Neuronal stem cell (in vitro differentiated cells): ENCODE results near the gene MUC5B.

ENCODE experiments used
- DNase-seq: peaks from one replicate; pipeline ENCODE4 v3.0.0-alpha.2; 2013; ENCODE audit warnings: low spot score
- H2AFZ ChIP-seq: one replicate; pipeline ENCODE4 v1.6.1; 2013; ENCODE audit warnings: mild to moderate bottlenecking, low read length, inconsistent platforms
- H2AK5ac ChIP-seq: 2 replicates; pipeline ENCODE4 v1.6.1; 2013; ENCODE audit warnings: low read depth, mild to moderate bottlenecking, inconsistent platforms, low read length, moderate library complexity, mixed read lengths
- H2BK120ac ChIP-seq: 2 replicates; pipeline ENCODE4 v1.6.1; 2013; ENCODE audit warnings: low read depth, mild to moderate bottlenecking, inconsistent platforms, low read length, moderate library complexity, mixed read lengths
- H2BK12ac ChIP-seq: one replicate; pipeline ENCODE4 v1.6.1; 2013; ENCODE audit warnings: low read length, inconsistent platforms
- H2BK15ac ChIP-seq: 2 replicates; pipeline ENCODE4 v1.6.1; 2013; ENCODE audit warnings: mild to moderate bottlenecking, low read length, inconsistent platforms, mixed read lengths
- H2BK5ac ChIP-seq: one replicate; pipeline ENCODE4 v1.6.1; 2013; ENCODE audit warnings: inconsistent platforms, mild to moderate bottlenecking, low read length, moderate library complexity
- H3K14ac ChIP-seq: one replicate; pipeline ENCODE4 v1.6.1; 2013; ENCODE audit warnings: low read length, inconsistent platforms
- H3K18ac ChIP-seq: 2 replicates; pipeline ENCODE4 v1.6.1; 2013; ENCODE audit warnings: low read length, inconsistent platforms
- H3K23ac ChIP-seq: 2 replicates; pipeline ENCODE4 v1.6.1; 2013; ENCODE audit warnings: low read depth, mild to moderate bottlenecking, mixed read lengths, low read length, inconsistent platforms; ENCODE audit not compliant: poor library complexity
- H3K27ac ChIP-seq: replicated peaks from 3 replicates; pipeline ENCODE4 v1.5.1; 2013; ENCODE audit warnings: low read length, inconsistent platforms
- H3K27me3 ChIP-seq, 3 experiments: 2 replicates each; pipeline ENCODE4 v1.6.1; 2013; ENCODE audit warnings: low read length in 3 of 3, mild to moderate bottlenecking in 2 of 3, inconsistent platforms in 1 of 3, low read depth in 1 of 3, mixed read lengths in 1 of 3, moderate library complexity in 1 of 3; ENCODE audit not compliant: control insufficient read depth in 3 of 3, insufficient read depth in 3 of 3
- H3K36me3 ChIP-seq, 2 donors: replicated peaks in 1 of 2; 2 replicates each; pipeline ENCODE4 v1.6.1; 2013; ENCODE audit warnings: low read length in 2 of 2; ENCODE audit not compliant: control insufficient read depth in 2 of 2, insufficient read depth in 2 of 2
- H3K4ac ChIP-seq: 2 replicates; pipeline ENCODE4 v1.6.1; 2013; ENCODE audit warnings: inconsistent platforms, mild to moderate bottlenecking, low read length, moderate library complexity
- H3K4me1 ChIP-seq, 2 donors: 1 replicate in 1 of 2; 2 replicates in 1 of 2; pipeline ENCODE4 v1.6.1; 2013; ENCODE audit warnings: low read length in 2 of 2, low read depth in 1 of 2; ENCODE audit not compliant: control insufficient read depth in 2 of 2, insufficient read depth in 1 of 2
- H3K4me2 ChIP-seq: one replicate; pipeline ENCODE4 v1.6.1; 2013; ENCODE audit warnings: mild to moderate bottlenecking, low read length, inconsistent platforms; ENCODE audit not compliant: insufficient read depth, poor library complexity, severe bottlenecking
- H3K4me3 ChIP-seq, 2 donors: 2 replicates each; pipeline ENCODE4 v1.5.1; 2013; ENCODE audit warnings: low read length in 2 of 2, mild to moderate bottlenecking in 2 of 2, inconsistent platforms in 1 of 2, moderate library complexity in 1 of 2
- H3K79me1 ChIP-seq: one replicate; pipeline ENCODE4 v1.6.1; 2013; ENCODE audit warnings: low read depth, mild to moderate bottlenecking, inconsistent platforms, low read length, moderate library complexity
- H3K9ac ChIP-seq: one replicate; pipeline ENCODE4 v1.6.1; 2013; ENCODE audit warnings: mild to moderate bottlenecking, low read depth, low read length, inconsistent platforms; ENCODE audit not compliant: poor library complexity
- H3K9me3 ChIP-seq, 2 donors: replicated peaks in 1 of 2; 2 replicates each; pipeline versions ENCODE3 to v1.6.1; 2013; ENCODE audit warnings: low read length in 2 of 2, mild to moderate bottlenecking in 2 of 2, inconsistent platforms in 1 of 2, low read depth in 1 of 2, mixed read lengths in 1 of 2, moderate library complexity in 1 of 2; ENCODE audit not compliant: control insufficient read depth in 2 of 2, insufficient read depth in 1 of 2
- H4K8ac ChIP-seq: one replicate; pipeline ENCODE4 v1.6.1; 2013; ENCODE audit warnings: low read depth, mild to moderate bottlenecking, inconsistent platforms, low read length, moderate library complexity
- H4K91ac ChIP-seq: one replicate; pipeline ENCODE4 v1.6.1; 2013; ENCODE audit warnings: low read length, low read depth, mild to moderate bottlenecking, inconsistent platforms; ENCODE audit not compliant: poor library complexity
- WGBS, 2 donors: extraction: QIAGEN DNeasy Blood & Tissue Kit; methylation state at CpG; one replicate each; pipeline ENCODE4 v1.1.7; 2013; ENCODE audit warnings: missing lambda C conversion rate in 2 of 2, mixed read lengths in 1 of 2; ENCODE audit not compliant: insufficient read length in 2 of 2, insufficient replicate concordance in 1 of 2; ENCODE audit errors: extremely low coverage in 2 of 2; 5-methylcytosine and 5-hydroxymethylcytosine counted together

Gene MUC5B

DNA sequence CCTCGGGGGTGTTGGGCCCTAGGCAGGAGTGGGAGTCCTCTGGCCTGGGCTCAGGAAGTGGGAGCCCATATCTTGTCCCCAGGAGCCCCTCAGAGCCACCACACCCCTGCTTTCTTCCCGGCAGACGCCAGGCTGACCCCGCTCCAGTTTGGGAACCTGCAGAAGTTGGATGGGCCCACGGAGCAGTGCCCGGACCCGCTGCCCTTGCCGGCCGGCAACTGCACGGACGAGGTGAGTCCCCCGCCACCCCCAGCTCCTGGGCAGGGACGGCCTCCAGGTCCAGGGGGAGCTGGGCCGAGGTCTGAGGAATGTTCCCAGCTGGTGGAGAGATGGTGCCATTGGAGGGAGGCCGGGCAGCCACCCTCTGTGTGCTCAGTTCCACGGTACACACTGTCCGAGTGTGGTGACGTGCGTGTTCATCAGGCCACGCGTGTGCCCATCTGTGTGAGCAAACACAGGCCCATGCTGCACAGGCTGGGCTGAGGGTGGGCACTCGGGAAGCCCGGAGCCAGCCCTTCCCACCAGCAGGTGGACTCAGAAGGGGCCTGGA, 4.8 kb downstream of the MUC5B start:
- H4K91ac ChIP-seq, result no peak overlapping the region
- no peak overlapping the region for H2AFZ ChIP-seq
- H3K4me3 ChIP-seq, result peak overlapping the region in 1 of 2 donors; percentile 49
- peak overlapping the region; percentile 37 for H3K4ac ChIP-seq
- H3K14ac ChIP-seq, result peak overlapping the region; percentile 38
- peaks cover 4% of the 10 kb centered on the region for H3K79me1 ChIP-seq
- H3K18ac ChIP-seq, result peak overlapping the region; percentile 87
- DNase-seq, result no peak
- H4K8ac ChIP-seq, result peak overlapping the region; percentile 82
- H3K36me3 ChIP-seq, result no peaks in the 10 kb centered on the region
- no peak overlapping the region for H3K4me2 ChIP-seq
- no peak overlapping the region for H2BK120ac ChIP-seq
- no peaks in the 10 kb centered on the region for H3K9me3 ChIP-seq
- peak overlapping the region; percentile 84 for H3K9ac ChIP-seq
- H2AK5ac ChIP-seq, result peak overlapping the region; percentile 97
- peak overlapping the region; percentile 75 for H2BK15ac ChIP-seq
- peaks cover 0 to 3% (median 0%) of the 10 kb centered on the region in 3 experiments for H3K27me3 ChIP-seq
- H2BK12ac ChIP-seq, result peak overlapping the region; percentile 90
- peak overlapping the region; percentile 80 for H3K23ac ChIP-seq
- H2BK5ac ChIP-seq, result peak overlapping the region; percentile 39
- H3K4me1 ChIP-seq, result peaks cover 0 to 5% of the 10 kb centered on the region in 2 donors
- H3K27ac ChIP-seq, result no peak overlapping the region
- no CpG with 5 or more reads among the region's 23 CpGs for WGBS, 2 donors

DNA sequence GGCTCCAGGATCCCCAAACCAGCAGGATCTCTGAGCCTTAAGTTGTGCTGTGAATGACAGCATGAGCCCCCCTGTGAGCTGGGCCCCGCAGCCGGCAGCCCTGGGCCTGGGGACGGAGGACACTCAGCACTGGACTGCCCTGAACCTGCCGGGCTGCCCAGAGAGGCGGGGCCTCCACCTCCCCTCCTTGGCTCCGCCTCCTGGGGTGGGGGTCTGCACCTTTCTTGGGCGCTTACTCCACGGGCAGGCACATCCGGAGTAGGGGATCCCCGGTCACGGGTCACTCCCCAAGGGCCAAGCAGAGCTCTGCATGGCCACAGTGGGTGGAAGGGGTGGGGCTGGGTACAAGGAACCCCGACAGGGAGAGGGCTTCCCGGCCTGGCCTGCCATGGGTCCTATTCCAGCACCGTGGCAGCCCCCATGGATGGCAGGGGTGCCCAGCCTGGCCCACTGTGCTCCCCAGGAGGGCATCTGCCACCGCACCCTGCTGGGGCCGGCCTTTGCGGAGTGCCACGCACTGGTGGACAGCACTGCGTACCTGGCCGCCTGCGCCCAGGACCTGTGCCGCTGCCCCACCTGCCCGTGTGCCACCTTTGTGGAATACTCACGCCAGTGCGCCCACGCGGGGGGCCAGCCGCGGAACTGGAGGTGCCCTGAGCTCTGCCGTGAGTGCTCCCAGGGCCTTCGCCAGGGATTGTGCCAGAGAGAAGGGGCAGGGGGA, 5.4 kb downstream of the MUC5B start:
- peaks cover 4% of the 10 kb centered on the region for H3K79me1 ChIP-seq
- H3K4me1 ChIP-seq, result peaks cover 0 to 5% of the 10 kb centered on the region in 2 donors
- H2BK5ac ChIP-seq, result no peak overlapping the region
- H2AK5ac ChIP-seq, result peak overlapping the region; percentile 70
- no peak for DNase-seq
- H3K27me3 ChIP-seq, result peaks cover 0 to 3% (median 0%) of the 10 kb centered on the region in 3 experiments
- H3K23ac ChIP-seq, result peak overlapping the region; percentile 20
- no peak overlapping the region for H3K4me2 ChIP-seq
- no peaks in the 10 kb centered on the region for H3K36me3 ChIP-seq
- peak overlapping the region; percentile 85 for H3K18ac ChIP-seq
- H3K27ac ChIP-seq, result no peak overlapping the region
- H2BK12ac ChIP-seq, result peak overlapping the region; percentile 94
- WGBS, 2 donors, result no CpG with 5 or more reads among the region's 31 CpGs
- H4K91ac ChIP-seq, result no peak overlapping the region
- no peak overlapping the region for H2AFZ ChIP-seq
- H3K4me3 ChIP-seq, result no peak overlapping the region
- H3K9me3 ChIP-seq, result no peaks in the 10 kb centered on the region
- peak overlapping the region; percentile 53 for H3K4ac ChIP-seq
- no peak overlapping the region for H2BK120ac ChIP-seq
- peak overlapping the region; percentile 44 for H3K9ac ChIP-seq
- peak overlapping the region; percentile 82 for H4K8ac ChIP-seq
- peak overlapping the region; percentile 75 for H2BK15ac ChIP-seq
- no peak overlapping the region for H3K14ac ChIP-seq

DNA sequence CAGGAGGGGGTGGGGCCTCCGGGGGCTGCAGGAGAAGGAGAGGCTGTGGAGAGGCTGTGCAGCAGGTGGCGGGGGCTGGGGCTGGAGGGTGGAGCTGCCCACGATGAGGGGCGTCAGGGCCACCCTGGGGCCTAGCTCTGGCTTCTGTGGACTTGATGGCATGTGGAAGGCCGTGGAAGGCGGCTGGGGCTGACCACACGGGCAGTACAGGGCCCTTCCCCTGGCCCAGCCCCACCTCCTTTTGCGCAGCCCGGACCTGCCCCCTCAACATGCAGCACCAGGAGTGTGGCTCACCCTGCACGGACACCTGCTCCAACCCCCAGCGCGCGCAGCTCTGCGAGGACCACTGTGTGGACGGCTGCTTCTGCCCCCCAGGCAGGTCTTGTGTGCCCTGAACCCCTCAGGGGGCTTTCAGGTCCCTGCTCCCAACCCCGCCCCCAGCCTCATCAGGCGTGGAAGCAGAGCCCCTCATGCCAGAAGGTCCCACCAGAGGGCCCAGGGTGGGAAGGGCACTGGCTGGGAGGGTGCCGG, 6.1 kb downstream of the MUC5B start:
- Histone ChIP-seq H2BK12ac (peak overlapping the region; percentile 22), H3K4ac (no peak overlapping the region), H3K9me3 (no peaks in the 10 kb centered on the region), H3K27ac (no peak overlapping the region), H2AK5ac (peak overlapping the region; percentile 56), H2BK5ac (no peak overlapping the region), H3K23ac (peak overlapping the region; percentile 89), H2AFZ (no peak overlapping the region), H3K14ac (no peak overlapping the region), H3K4me2 (no peak overlapping the region), H2BK120ac (no peak overlapping the region), H3K9ac (peak overlapping the region; percentile 21), H3K27me3 (peaks cover 0 to 3% (median 0%) of the 10 kb centered on the region in 3 experiments), H2BK15ac (peak overlapping the region; percentile 49), H3K18ac (peak overlapping the region; percentile 57), H3K36me3 (no peaks in the 10 kb centered on the region), H3K79me1 (peaks cover 4% of the 10 kb centered on the region), H4K91ac (no peak overlapping the region), H4K8ac (no peak overlapping the region), H3K4me3 (no peak overlapping the region), H3K4me1 (peaks cover 0 to 5% of the 10 kb centered on the region in 2 donors)
- no CpG with 5 or more reads among the region's 18 CpGs for WGBS, 2 donors
- no peak for DNase-seq

GRCh38 chr11:1229471-1230120, 6.7 kb downstream of the MUC5B start:
- Histone ChIP-seq H2BK12ac (peak overlapping the region; percentile 22), H3K36me3 (no peaks in the 10 kb centered on the region), H2BK120ac (no peak overlapping the region), H3K9me3 (no peaks in the 10 kb centered on the region), H3K27me3 (peaks cover 0 to 3% (median 0%) of the 10 kb centered on the region in 3 experiments), H3K4ac (no peak overlapping the region), H3K18ac (peak overlapping the region; percentile 57), H3K27ac (no peak overlapping the region), H3K9ac (peak overlapping the region; percentile 21), H2BK5ac (no peak overlapping the region), H3K14ac (peak overlapping the region; percentile 63), H3K4me3 (no peak overlapping the region), H2BK15ac (peak overlapping the region; percentile 49), H3K4me2 (no peak overlapping the region), H4K91ac (no peak overlapping the region), H2AK5ac (peak overlapping the region; percentile 82), H3K23ac (peak overlapping the region; percentile 89), H3K4me1 (peaks cover 0 to 5% of the 10 kb centered on the region in 2 donors), H2AFZ (no peak overlapping the region), H4K8ac (no peak overlapping the region), H3K79me1 (peaks cover 4% of the 10 kb centered on the region)
- no CpG with 5 or more reads among the region's 27 CpGs for WGBS, 2 donors
- DNase-seq, result no peak
